HK-2 (cell line): ENCODE measurements around the gene COL23A1.
"Not testable (repeated sequence)": the region's sequence is repeated elsewhere in the genome, so short reads cannot be mapped to it uniquely, and the experiment has no call there.

Experiments used
- DNase-seq: peaks from one replicate; pipeline ENCODE4 v3.0.0-alpha.2; 2018; ENCODE audit not compliant: unreplicated experiment

COL23A1 gene

GRCh38 chr5:178378527-178379484, 211.4 kb downstream of the COL23A1 start:
- no peak for DNase-seq

- DNase-seq: no peak
Measured at GRCh38 chr5:178377583-178378270, 212.5 kb downstream of the COL23A1 start.

- no peak for DNase-seq
Measured at GRCh38 chr5:178376921-178377582, 213.1 kb downstream of the COL23A1 start.

GRCh38 chr5:178375348-178375747, 214.8 kb downstream of the COL23A1 start:
- DNase-seq: no peak

- no peak for DNase-seq
Measured at GRCh38 chr5:178373711-178374110, 216.5 kb downstream of the COL23A1 start.

GRCh38 chr5:178372142-178372571, 218.0 kb downstream of the COL23A1 start:
- no peak for DNase-seq

GRCh38 chr5:178371362-178372111, 218.7 kb downstream of the COL23A1 start:
- DNase-seq: no peak

- no peak for DNase-seq
Measured at GRCh38 chr5:178370102-178370501, 220.1 kb downstream of the COL23A1 start.

- not testable (repeated sequence) for DNase-seq
Measured at GRCh38 chr5:178369469-178369868, 220.7 kb downstream of the COL23A1 start.

GRCh38 chr5:178368716-178369300, 221.4 kb downstream of the COL23A1 start:
- DNase-seq: no peak

- no peak for DNase-seq
Measured at GRCh38 chr5:178368274-178368673, 221.9 kb downstream of the COL23A1 start.

- no peak for DNase-seq
Measured at GRCh38 chr5:178367736-178368120, 222.5 kb downstream of the COL23A1 start.

- no peak for DNase-seq
Measured at GRCh38 chr5:178366998-178367735, 223.0 kb downstream of the COL23A1 start.

GRCh38 chr5:178365501-178366440, 224.4 kb downstream of the COL23A1 start:
- no peak for DNase-seq

GRCh38 chr5:178364326-178364675, 225.9 kb downstream of the COL23A1 start:
- no peak for DNase-seq

- DNase-seq: no peak
Measured at GRCh38 chr5:178363501-178364325, 226.5 kb downstream of the COL23A1 start.

GRCh38 chr5:178361657-178362445, 228.3 kb downstream of the COL23A1 start:
- DNase-seq: no peak

- no peak for DNase-seq
Measured at GRCh38 chr5:178360926-178361235, 229.3 kb downstream of the COL23A1 start.
